Gastroesophageal sphincter (tissue), 3 donors: Measurements from ENCODE around the gene RPTOR.

Experiments used
- POLR2A ChIP-seq, 2 donors: fragments of 450-650 bp; IDR thresholded peaks; one replicate each; pipeline ENCODE4 v1.6.1; 2017; ENCODE audit warnings: antibody characterized with exemption in 2 of 2, mild to moderate bottlenecking in 2 of 2, moderate library complexity in 1 of 2
- TF ChIP-seq, protein P1 (sequence below), 4 experiments: fragments of 200-600 bp in 2 of 4; fragments of 450-650 bp in 2 of 4; sonication (generic) in 1 of 4; IDR thresholded peaks; one replicate each; pipeline ENCODE4 v1.5.1; 2017 to 2019; ENCODE audit warnings: antibody characterized with exemption in 4 of 4, mild to moderate bottlenecking in 2 of 4, moderate library complexity in 2 of 4

DNA sequence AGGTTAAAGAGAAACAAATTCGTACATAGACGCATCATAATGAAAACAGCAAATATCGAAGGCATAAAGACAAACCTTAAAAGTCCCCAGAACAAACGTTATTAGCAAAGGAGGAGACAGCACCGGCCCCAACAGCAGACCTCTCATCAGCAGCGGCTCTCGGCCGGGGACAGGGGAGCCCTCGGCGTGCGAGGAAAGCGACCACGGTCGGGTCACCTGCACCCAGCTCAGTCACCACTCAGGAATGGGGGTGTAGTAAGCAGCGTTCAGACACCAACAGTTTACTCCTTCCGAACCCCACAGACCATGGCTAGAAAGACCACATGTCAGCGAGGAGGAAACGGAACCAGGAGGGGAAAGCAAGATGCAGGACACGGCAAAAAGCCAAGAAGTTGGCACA, 337.7 kb downstream of the RPTOR start:
- TF ChIP-seq, protein P1, sequence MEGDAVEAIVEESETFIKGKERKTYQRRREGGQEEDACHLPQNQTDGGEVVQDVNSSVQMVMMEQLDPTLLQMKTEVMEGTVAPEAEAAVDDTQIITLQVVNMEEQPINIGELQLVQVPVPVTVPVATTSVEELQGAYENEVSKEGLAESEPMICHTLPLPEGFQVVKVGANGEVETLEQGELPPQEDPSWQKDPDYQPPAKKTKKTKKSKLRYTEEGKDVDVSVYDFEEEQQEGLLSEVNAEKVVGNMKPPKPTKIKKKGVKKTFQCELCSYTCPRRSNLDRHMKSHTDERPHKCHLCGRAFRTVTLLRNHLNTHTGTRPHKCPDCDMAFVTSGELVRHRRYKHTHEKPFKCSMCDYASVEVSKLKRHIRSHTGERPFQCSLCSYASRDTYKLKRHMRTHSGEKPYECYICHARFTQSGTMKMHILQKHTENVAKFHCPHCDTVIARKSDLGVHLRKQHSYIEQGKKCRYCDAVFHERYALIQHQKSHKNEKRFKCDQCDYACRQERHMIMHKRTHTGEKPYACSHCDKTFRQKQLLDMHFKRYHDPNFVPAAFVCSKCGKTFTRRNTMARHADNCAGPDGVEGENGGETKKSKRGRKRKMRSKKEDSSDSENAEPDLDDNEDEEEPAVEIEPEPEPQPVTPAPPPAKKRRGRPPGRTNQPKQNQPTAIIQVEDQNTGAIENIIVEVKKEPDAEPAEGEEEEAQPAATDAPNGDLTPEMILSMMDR (IDR thresholded peaks at IDR 0.05), result no peak
- no peak for TF ChIP-seq POLR2A (IDR thresholded peaks at IDR 0.05)
